ENCODE data around the gene MAST4.

The MAST4 gene
- 46.9 to 67.4 (median 56.7) reads per million in 3 donors for total RNA-seq

GRCh38 chr5:66595756-66596635 lies at the start of gene MAST4:
TSS of gene MAST4 (plus strand) at chr5:66596393. CDS start at chr5:66596656, 263 bp downstream.
- H3K9me3 ChIP-seq (ENCODE audit: control insufficient read depth, low read length) = no peaks in the 10 kb centered on the region
- H3K4me1 ChIP-seq (ENCODE audit: control insufficient read depth, insufficient read depth, low read length, poor library complexity, severe bottlenecking) = no peaks in the 10 kb centered on the region
- H3K27me3 ChIP-seq (replicated peaks; ENCODE audit: control insufficient read depth, insufficient read depth, low read length, poor library complexity, severe bottlenecking) = peaks cover 18% of the 10 kb centered on the region
- DNase-seq = no peak
- H3K36me3 ChIP-seq (ENCODE audit: control insufficient read depth, insufficient read depth, low read length) = no peaks in the 10 kb centered on the region
- no peak within 1 kb of the TSS for H3K27ac ChIP-seq (ENCODE audit: insufficient read depth, low read length, poor library complexity, severe bottlenecking)
- peak within 1 kb of the TSS; percentile 48 for H3K4me3 ChIP-seq (ENCODE audit: insufficient read depth, low read depth, low read length, poor library complexity, severe bottlenecking)

- no peak for DNase-seq
- Histone ChIP-seq H3K9me3 (ENCODE audit: control insufficient read depth, low read length) (no peaks in the 10 kb centered on the region), H3K27me3 (replicated peaks; ENCODE audit: control insufficient read depth, insufficient read depth, low read length, poor library complexity, severe bottlenecking) (no peaks in the 10 kb centered on the region), H3K36me3 (ENCODE audit: control insufficient read depth, insufficient read depth, low read length) (no peaks in the 10 kb centered on the region), H3K27ac (ENCODE audit: insufficient read depth, low read length, poor library complexity, severe bottlenecking) (no peak overlapping the region), H3K4me3 (ENCODE audit: insufficient read depth, low read depth, low read length, poor library complexity, severe bottlenecking) (no peak overlapping the region), H3K4me1 (ENCODE audit: control insufficient read depth, insufficient read depth, low read length, poor library complexity, severe bottlenecking) (no peaks in the 10 kb centered on the region)
These were observed 49.7 kb upstream of the MAST4 start for GRCh38 chr5:66546541-66546940.

- H3K9me3 ChIP-seq (ENCODE audit: control insufficient read depth, low read length) = no peaks in the 10 kb centered on the region
- H3K27ac ChIP-seq (ENCODE audit: insufficient read depth, low read length, poor library complexity, severe bottlenecking) = no peak overlapping the region
- no peaks in the 10 kb centered on the region for H3K27me3 ChIP-seq (replicated peaks; ENCODE audit: control insufficient read depth, insufficient read depth, low read length, poor library complexity, severe bottlenecking)
- H3K36me3 ChIP-seq (ENCODE audit: control insufficient read depth, insufficient read depth, low read length) = no peaks in the 10 kb centered on the region
- no peaks in the 10 kb centered on the region for H3K4me1 ChIP-seq (ENCODE audit: control insufficient read depth, insufficient read depth, low read length, poor library complexity, severe bottlenecking)
- H3K4me3 ChIP-seq (ENCODE audit: insufficient read depth, low read depth, low read length, poor library complexity, severe bottlenecking) = no peak overlapping the region
- no peak for DNase-seq
These were observed 44.9 kb upstream of the MAST4 start for GRCh38 chr5:66551338-66551737.

GRCh38 chr5:66551945-66552344 lies 44.2 kb upstream of the MAST4 start:
- no peak overlapping the region for H3K27ac ChIP-seq (ENCODE audit: insufficient read depth, low read length, poor library complexity, severe bottlenecking)
- no peaks in the 10 kb centered on the region for H3K36me3 ChIP-seq (ENCODE audit: control insufficient read depth, insufficient read depth, low read length)
- H3K4me1 ChIP-seq (ENCODE audit: control insufficient read depth, insufficient read depth, low read length, poor library complexity, severe bottlenecking) = no peaks in the 10 kb centered on the region
- H3K9me3 ChIP-seq (ENCODE audit: control insufficient read depth, low read length) = no peaks in the 10 kb centered on the region
- no peak for DNase-seq
- no peaks in the 10 kb centered on the region for H3K27me3 ChIP-seq (replicated peaks; ENCODE audit: control insufficient read depth, insufficient read depth, low read length, poor library complexity, severe bottlenecking)
- no peak overlapping the region for H3K4me3 ChIP-seq (ENCODE audit: insufficient read depth, low read depth, low read length, poor library complexity, severe bottlenecking)

- H3K27ac ChIP-seq (ENCODE audit: insufficient read depth, low read length, poor library complexity, severe bottlenecking) = no peak overlapping the region
- DNase-seq = no peak
These were observed 42.8 kb upstream of the MAST4 start for GRCh38 chr5:66553368-66553912.

GRCh38 chr5:66553916-66554575 lies 42.1 kb upstream of the MAST4 start:
- DNase-seq = no peak
- Histone ChIP-seq H3K27ac (ENCODE audit: insufficient read depth, low read length, poor library complexity, severe bottlenecking) (no peak overlapping the region), H3K9me3 (ENCODE audit: control insufficient read depth, low read length) (no peaks in the 10 kb centered on the region), H3K4me1 (ENCODE audit: control insufficient read depth, insufficient read depth, low read length, poor library complexity, severe bottlenecking) (no peaks in the 10 kb centered on the region), H3K4me3 (ENCODE audit: insufficient read depth, low read depth, low read length, poor library complexity, severe bottlenecking) (no peak overlapping the region), H3K36me3 (ENCODE audit: control insufficient read depth, insufficient read depth, low read length) (no peaks in the 10 kb centered on the region), H3K27me3 (replicated peaks; ENCODE audit: control insufficient read depth, insufficient read depth, low read length, poor library complexity, severe bottlenecking) (no peaks in the 10 kb centered on the region)

More at GRCh38 chr5:66553368-66553912, 42.8 kb upstream of the MAST4 start:
- Histone ChIP-seq H3K27me3 (replicated peaks; ENCODE audit: control insufficient read depth, insufficient read depth, low read length, poor library complexity, severe bottlenecking) (no peaks in the 10 kb centered on the region), H3K36me3 (ENCODE audit: control insufficient read depth, insufficient read depth, low read length) (no peaks in the 10 kb centered on the region), H3K9me3 (ENCODE audit: control insufficient read depth, low read length) (no peaks in the 10 kb centered on the region), H3K4me1 (ENCODE audit: control insufficient read depth, insufficient read depth, low read length, poor library complexity, severe bottlenecking) (no peaks in the 10 kb centered on the region), H3K4me3 (ENCODE audit: insufficient read depth, low read depth, low read length, poor library complexity, severe bottlenecking) (no peak overlapping the region)

GRCh38 chr5:66554884-66555283 lies 41.3 kb upstream of the MAST4 start:
- DNase-seq = no peak
- Histone ChIP-seq H3K4me3 (ENCODE audit: insufficient read depth, low read depth, low read length, poor library complexity, severe bottlenecking) (no peak overlapping the region), H3K27ac (ENCODE audit: insufficient read depth, low read length, poor library complexity, severe bottlenecking) (no peak overlapping the region), H3K9me3 (ENCODE audit: control insufficient read depth, low read length) (no peaks in the 10 kb centered on the region), H3K27me3 (replicated peaks; ENCODE audit: control insufficient read depth, insufficient read depth, low read length, poor library complexity, severe bottlenecking) (no peaks in the 10 kb centered on the region), H3K4me1 (ENCODE audit: control insufficient read depth, insufficient read depth, low read length, poor library complexity, severe bottlenecking) (no peaks in the 10 kb centered on the region), H3K36me3 (ENCODE audit: control insufficient read depth, insufficient read depth, low read length) (no peaks in the 10 kb centered on the region)

GRCh38 chr5:66558560-66558959 lies 37.6 kb upstream of the MAST4 start:
- Histone ChIP-seq H3K27ac (ENCODE audit: insufficient read depth, low read length, poor library complexity, severe bottlenecking) (no peak overlapping the region), H3K4me3 (ENCODE audit: insufficient read depth, low read depth, low read length, poor library complexity, severe bottlenecking) (no peak overlapping the region), H3K4me1 (ENCODE audit: control insufficient read depth, insufficient read depth, low read length, poor library complexity, severe bottlenecking) (no peaks in the 10 kb centered on the region), H3K27me3 (replicated peaks; ENCODE audit: control insufficient read depth, insufficient read depth, low read length, poor library complexity, severe bottlenecking) (no peaks in the 10 kb centered on the region), H3K36me3 (ENCODE audit: control insufficient read depth, insufficient read depth, low read length) (no peaks in the 10 kb centered on the region), H3K9me3 (ENCODE audit: control insufficient read depth, low read length) (no peaks in the 10 kb centered on the region)
- no peak for DNase-seq

GRCh38 chr5:66560371-66560770 lies 35.8 kb upstream of the MAST4 start:
- no peak overlapping the region for H3K4me3 ChIP-seq (ENCODE audit: insufficient read depth, low read depth, low read length, poor library complexity, severe bottlenecking)
- no peak for DNase-seq
- no peaks in the 10 kb centered on the region for H3K27me3 ChIP-seq (replicated peaks; ENCODE audit: control insufficient read depth, insufficient read depth, low read length, poor library complexity, severe bottlenecking)
- H3K9me3 ChIP-seq (ENCODE audit: control insufficient read depth, low read length) = no peaks in the 10 kb centered on the region
- no peaks in the 10 kb centered on the region for H3K4me1 ChIP-seq (ENCODE audit: control insufficient read depth, insufficient read depth, low read length, poor library complexity, severe bottlenecking)
- H3K27ac ChIP-seq (ENCODE audit: insufficient read depth, low read length, poor library complexity, severe bottlenecking) = no peak overlapping the region
- no peaks in the 10 kb centered on the region for H3K36me3 ChIP-seq (ENCODE audit: control insufficient read depth, insufficient read depth, low read length)
